ENCODE results near the gene ITGB7.
A peak's percentile ranks its signal among the peaks of the same experiment; 100 is the strongest.

Gene ITGB7

GRCh38 chr12:53235742-53236442, 28.8 kb upstream of the ITGB7 start:
- Histone ChIP-seq H3K36me3 (ENCODE audit: control insufficient read depth in 4 of 4, insufficient read depth in 4 of 4, low read length in 3 of 4) (no peaks in the 10 kb centered on the region), H3K9me3 (ENCODE audit: control extremely low read depth in 1 of 5, control insufficient read depth in 4 of 5, insufficient read depth in 2 of 5, low read depth in 1 of 5, low read length in 4 of 5) (no peaks in the 10 kb centered on the region), H3K4me1 (ENCODE audit: control extremely low read depth in 1 of 4, control insufficient read depth in 4 of 4, insufficient read depth in 4 of 4, low read length in 3 of 4) (peaks cover 2 to 39% (median 35%) of the 10 kb centered on the region in 4 experiments), H3K27me3 (replicated peaks in 2 of 5; ENCODE audit: control insufficient read depth in 4 of 5, insufficient read depth in 5 of 5, low read length in 4 of 5) (peaks cover 0 to 4% (median 0%) of the 10 kb centered on the region in 5 experiments), H3K4me3 (ENCODE audit: control insufficient read depth in 1 of 7, extremely low read depth in 1 of 7, insufficient read depth in 4 of 7, low read depth in 2 of 7, low read length in 6 of 7) (no peak overlapping the region), H3K27ac (ENCODE audit: insufficient read depth in 1 of 2, low read depth in 1 of 2, low read length in 2 of 2, poor library complexity in 1 of 2, severe bottlenecking in 2 of 2) (no peak overlapping the region)
- ChIA-PET POLR2A (no interaction called here), CTCF (interaction anchor here (1.1 to 21.7 kb wide), 7 partner anchors 15 to 37 kb away, joined by 3 to 212 read pairs (median 4); a partner anchor contains a TSS)
- DNase-seq: no peak
- WGBS (ENCODE audit: insufficient coverage): 90% methylated on average over 5 of the region's 9 CpGs

GRCh38 chr12:53235164-53235563, 28.1 kb upstream of the ITGB7 start:
- WGBS (ENCODE audit: insufficient coverage): 94% methylated on average over 2 of the region's 3 CpGs
- Histone ChIP-seq H3K36me3 (ENCODE audit: control insufficient read depth in 4 of 4, insufficient read depth in 4 of 4, low read length in 3 of 4) (no peaks in the 10 kb centered on the region), H3K27ac (ENCODE audit: insufficient read depth in 1 of 2, low read depth in 1 of 2, low read length in 2 of 2, poor library complexity in 1 of 2, severe bottlenecking in 2 of 2) (no peak overlapping the region), H3K27me3 (replicated peaks in 2 of 5; ENCODE audit: control insufficient read depth in 4 of 5, insufficient read depth in 5 of 5, low read length in 4 of 5) (peaks cover 0 to 4% (median 0%) of the 10 kb centered on the region in 5 experiments), H3K4me1 (ENCODE audit: control extremely low read depth in 1 of 4, control insufficient read depth in 4 of 4, insufficient read depth in 4 of 4, low read length in 3 of 4) (peaks cover 2 to 41% (median 35%) of the 10 kb centered on the region in 4 experiments), H3K9me3 (ENCODE audit: control extremely low read depth in 1 of 5, control insufficient read depth in 4 of 5, insufficient read depth in 2 of 5, low read depth in 1 of 5, low read length in 4 of 5) (no peaks in the 10 kb centered on the region), H3K4me3 (ENCODE audit: control insufficient read depth in 1 of 7, extremely low read depth in 1 of 7, insufficient read depth in 4 of 7, low read depth in 2 of 7, low read length in 6 of 7) (no peak overlapping the region)
- DNase-seq: no peak
- ChIA-PET CTCF (interaction anchor here (1.1 to 21.7 kb wide), 5 partner anchors 16 to 37 kb away, joined by 3 to 212 read pairs (median 5); a partner anchor contains a TSS), POLR2A (interaction anchor here (0.6 kb wide), 1 partner anchor 1743 kb away, joined by 3 read pairs; no protein-coding TSS in a partner anchor)

DNA sequence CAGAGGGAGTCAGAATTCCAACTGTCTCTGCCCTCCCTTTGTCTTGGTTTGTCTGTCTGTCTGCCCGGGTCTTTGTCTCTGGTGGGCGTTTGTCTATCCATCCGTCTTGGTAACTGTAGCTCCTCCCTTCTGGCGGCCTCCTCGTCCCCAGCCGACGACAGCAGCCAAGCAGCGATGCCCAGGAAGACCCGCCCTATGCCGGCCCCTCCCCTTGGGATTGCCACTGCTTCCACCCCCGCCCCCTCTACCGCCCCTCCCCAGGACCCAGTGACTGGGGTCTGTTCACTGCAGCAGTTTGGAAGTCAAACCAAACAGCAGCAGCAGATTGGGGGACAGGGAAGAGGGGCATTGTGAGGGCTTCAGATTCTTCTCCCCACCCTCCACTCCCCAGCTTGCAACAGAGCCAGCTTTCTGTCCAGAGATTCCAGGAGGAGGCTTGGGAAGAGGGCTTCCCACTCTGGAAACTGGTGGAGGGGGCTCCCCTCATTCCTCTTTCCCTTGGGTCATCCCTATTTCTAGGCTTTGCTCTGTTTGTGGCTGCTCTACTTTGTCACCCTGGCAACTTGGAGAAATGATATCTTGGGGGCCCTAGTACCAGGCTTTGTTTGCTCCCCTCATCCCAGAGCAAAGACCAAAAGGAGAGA, 27.3 kb upstream of the ITGB7 start:
- DNase-seq: no peak
- Histone ChIP-seq H3K9me3 (ENCODE audit: control extremely low read depth in 1 of 5, control insufficient read depth in 4 of 5, insufficient read depth in 2 of 5, low read depth in 1 of 5, low read length in 4 of 5) (no peaks in the 10 kb centered on the region), H3K4me1 (ENCODE audit: control extremely low read depth in 1 of 4, control insufficient read depth in 4 of 4, insufficient read depth in 4 of 4, low read length in 3 of 4) (peaks cover 2 to 41% (median 35%) of the 10 kb centered on the region in 4 experiments), H3K27me3 (replicated peaks in 2 of 5; ENCODE audit: control insufficient read depth in 4 of 5, insufficient read depth in 5 of 5, low read length in 4 of 5) (peaks cover 0 to 4% (median 0%) of the 10 kb centered on the region in 5 experiments), H3K27ac (ENCODE audit: insufficient read depth in 1 of 2, low read depth in 1 of 2, low read length in 2 of 2, poor library complexity in 1 of 2, severe bottlenecking in 2 of 2) (no peak overlapping the region), H3K36me3 (ENCODE audit: control insufficient read depth in 4 of 4, insufficient read depth in 4 of 4, low read length in 3 of 4) (no peaks in the 10 kb centered on the region), H3K4me3 (ENCODE audit: control insufficient read depth in 1 of 7, extremely low read depth in 1 of 7, insufficient read depth in 4 of 7, low read depth in 2 of 7, low read length in 6 of 7) (no peak overlapping the region)
- CTCF ChIA-PET: interaction anchor here (1.1 to 21.7 kb wide), 4 partner anchors 17 to 36 kb away, joined by 4 to 212 read pairs (median 6); a partner anchor contains a TSS
- WGBS (ENCODE audit: insufficient coverage): 4% methylated on average over 5 of the region's 12 CpGs
- POLR2A ChIA-PET: interaction anchor here (0.5 kb wide), 1 partner anchor 294 kb away, joined by 3 read pairs; no protein-coding TSS in a partner anchor

GRCh38 chr12:53233671-53234121, 26.6 kb upstream of the ITGB7 start:
- H3K9me3 ChIP-seq (ENCODE audit: control extremely low read depth in 1 of 5, control insufficient read depth in 4 of 5, insufficient read depth in 2 of 5, low read depth in 1 of 5, low read length in 4 of 5): no peaks in the 10 kb centered on the region
- ChIA-PET POLR2A (no interaction called here), CTCF (interaction anchor here (1.5 to 21.7 kb wide), 2 partner anchors 17 to 18 kb away, joined by 3 to 212 read pairs; no protein-coding TSS in a partner anchor)
- H3K4me3 ChIP-seq (ENCODE audit: control insufficient read depth in 1 of 7, extremely low read depth in 1 of 7, insufficient read depth in 4 of 7, low read depth in 2 of 7, low read length in 6 of 7): no peak overlapping the region
- H3K36me3 ChIP-seq (ENCODE audit: control insufficient read depth in 4 of 4, insufficient read depth in 4 of 4, low read length in 3 of 4): no peaks in the 10 kb centered on the region
- no peak overlapping the region for H3K27ac ChIP-seq (ENCODE audit: insufficient read depth in 1 of 2, low read depth in 1 of 2, low read length in 2 of 2, poor library complexity in 1 of 2, severe bottlenecking in 2 of 2)
- no peak for DNase-seq
- H3K27me3 ChIP-seq (replicated peaks in 2 of 5; ENCODE audit: control insufficient read depth in 4 of 5, insufficient read depth in 5 of 5, low read length in 4 of 5): peaks cover 0 to 4% (median 0%) of the 10 kb centered on the region in 5 experiments
- 100% methylated on average over 1 of the region's 7 CpGs for WGBS (ENCODE audit: insufficient coverage)
- peaks cover 2 to 41% (median 35%) of the 10 kb centered on the region in 4 experiments for H3K4me1 ChIP-seq (ENCODE audit: control extremely low read depth in 1 of 4, control insufficient read depth in 4 of 4, insufficient read depth in 4 of 4, low read length in 3 of 4)

DNA sequence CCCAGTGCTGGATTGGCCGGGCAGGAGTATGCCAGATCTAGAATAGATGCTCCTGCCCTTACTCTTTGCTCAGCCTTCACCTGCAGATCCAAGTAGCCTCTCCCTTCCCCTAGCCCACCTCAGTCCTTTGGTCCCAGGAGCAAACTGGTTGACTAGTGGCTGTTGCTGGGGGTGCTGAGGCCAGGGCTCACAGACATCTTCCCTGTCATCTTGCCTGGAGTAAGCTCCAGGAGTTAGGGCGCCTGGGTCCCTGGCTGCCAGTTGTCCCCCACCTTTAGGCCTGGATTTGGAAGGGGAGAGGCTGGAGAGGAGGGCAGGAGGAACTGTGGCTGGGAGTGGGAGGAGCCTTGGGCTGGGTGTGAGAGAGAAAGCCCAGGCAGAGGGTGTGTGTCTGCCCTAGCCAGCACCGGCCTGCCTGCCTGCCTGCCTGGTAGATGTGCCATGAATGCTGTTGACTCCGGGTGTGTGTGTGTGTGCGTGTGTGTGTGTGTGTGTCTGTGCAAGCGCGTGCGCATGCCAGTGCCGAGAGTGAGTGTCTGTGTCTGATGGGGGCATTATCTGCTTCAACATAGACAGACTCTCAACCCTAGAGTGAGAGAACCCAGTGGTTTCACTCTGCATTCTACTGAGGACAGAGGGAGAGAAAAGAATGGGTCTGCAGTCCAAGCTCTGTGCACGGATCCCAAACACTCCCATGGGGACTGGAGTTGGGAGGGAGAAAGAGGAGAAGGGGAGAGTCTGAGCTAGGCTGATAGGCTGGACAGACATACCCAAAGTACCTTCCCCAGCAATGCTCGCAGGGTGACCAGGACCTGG, 25.8 kb upstream of the ITGB7 start:
- H3K9me3 ChIP-seq (ENCODE audit: control extremely low read depth in 1 of 5, control insufficient read depth in 4 of 5, insufficient read depth in 2 of 5, low read depth in 1 of 5, low read length in 4 of 5): no peaks in the 10 kb centered on the region
- peak in 1 of 3 donors; percentile 44 for DNase-seq

DNA sequence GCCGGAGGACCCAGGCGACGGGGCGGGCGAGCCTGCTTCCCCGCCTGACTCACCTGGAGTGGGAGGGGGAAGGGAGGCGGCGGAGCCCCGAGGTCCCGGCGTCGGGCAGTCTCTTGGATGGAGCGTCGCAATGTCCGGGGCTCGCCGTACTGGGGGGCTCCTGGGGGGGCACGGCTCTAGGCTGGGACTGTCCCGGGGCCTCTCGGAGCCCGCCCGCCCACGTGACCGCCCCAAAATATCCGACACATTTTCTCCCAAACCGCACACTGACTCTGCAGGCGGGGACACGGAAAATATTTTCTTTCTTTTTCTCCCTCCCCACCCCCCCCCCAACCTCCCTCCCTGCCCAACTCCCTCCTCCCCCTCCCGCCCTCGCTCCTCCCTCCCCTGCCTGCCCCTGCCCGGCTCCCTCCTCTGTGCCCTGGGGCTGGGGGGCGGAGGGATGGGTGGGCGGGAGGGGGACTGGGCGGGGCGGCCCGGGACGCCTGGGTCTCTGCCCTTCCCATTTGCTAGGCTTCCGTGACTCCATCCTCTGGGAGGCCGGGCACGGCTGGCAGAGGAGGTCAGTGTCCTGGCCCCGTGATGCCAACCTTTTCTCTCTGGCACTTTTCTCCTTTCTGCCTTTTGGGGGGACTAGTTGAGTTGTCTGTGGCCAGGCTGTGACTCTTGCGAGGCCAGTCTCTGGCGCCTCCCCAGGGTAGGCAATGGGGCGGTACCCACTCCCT, 25.0 kb upstream of the ITGB7 start, which contains the start of gene RARG:
TSS of gene RARG (minus strand) at position 289 of the 725 bp plus-strand sequence. CDS start 4,664 bp downstream, outside the sequence.
- peaks cover 2 to 41% (median 35%) of the 10 kb centered on the region in 4 experiments for H3K4me1 ChIP-seq (ENCODE audit: control extremely low read depth in 1 of 4, control insufficient read depth in 4 of 4, insufficient read depth in 4 of 4, low read length in 3 of 4)
- WGBS (ENCODE audit: insufficient coverage): 0% methylated on average over 21 of the region's 44 CpGs
- POLR2A ChIA-PET: no interaction called here
- no peaks in the 10 kb centered on the region for H3K36me3 ChIP-seq (ENCODE audit: control insufficient read depth in 4 of 4, insufficient read depth in 4 of 4, low read length in 3 of 4)
- no peak within 1 kb of the TSS for H3K27ac ChIP-seq (ENCODE audit: insufficient read depth in 1 of 2, low read depth in 1 of 2, low read length in 2 of 2, poor library complexity in 1 of 2, severe bottlenecking in 2 of 2)
- H3K27me3 ChIP-seq (replicated peaks in 2 of 5; ENCODE audit: control insufficient read depth in 4 of 5, insufficient read depth in 5 of 5, low read length in 4 of 5): peaks cover 0 to 4% (median 0%) of the 10 kb centered on the region in 5 experiments
- peak within 1 kb of the TSS; percentile 20 to 79 (median 58) for H3K4me3 ChIP-seq (ENCODE audit: control insufficient read depth in 1 of 7, extremely low read depth in 1 of 7, insufficient read depth in 4 of 7, low read depth in 2 of 7, low read length in 6 of 7)
- peak in 2 of 3 donors; percentile 56 to 65 for DNase-seq
- CTCF ChIA-PET: interaction anchor here (21.7 kb wide), 1 partner anchor 16 kb away, joined by 212 read pairs; no protein-coding TSS in a partner anchor
- no peaks in the 10 kb centered on the region for H3K9me3 ChIP-seq (ENCODE audit: control extremely low read depth in 1 of 5, control insufficient read depth in 4 of 5, insufficient read depth in 2 of 5, low read depth in 1 of 5, low read length in 4 of 5)

More for the DNA sequence above, 25.8 kb upstream of the ITGB7 start:
- no peaks in the 10 kb centered on the region for H3K36me3 ChIP-seq (ENCODE audit: control insufficient read depth in 4 of 4, insufficient read depth in 4 of 4, low read length in 3 of 4)
- peaks cover 2 to 41% (median 35%) of the 10 kb centered on the region in 4 experiments for H3K4me1 ChIP-seq (ENCODE audit: control extremely low read depth in 1 of 4, control insufficient read depth in 4 of 4, insufficient read depth in 4 of 4, low read length in 3 of 4)
- CTCF ChIA-PET: interaction anchor here (0.6 to 21.7 kb wide), 3 partner anchors 17 to 177 kb away, joined by 3 to 212 read pairs (median 3); no protein-coding TSS in a partner anchor
- H3K27ac ChIP-seq (ENCODE audit: insufficient read depth in 1 of 2, low read depth in 1 of 2, low read length in 2 of 2, poor library complexity in 1 of 2, severe bottlenecking in 2 of 2): no peak overlapping the region
- peak overlapping the region in 6 of 7 experiments; percentile 33 to 79 (median 60) for H3K4me3 ChIP-seq (ENCODE audit: control insufficient read depth in 1 of 7, extremely low read depth in 1 of 7, insufficient read depth in 4 of 7, low read depth in 2 of 7, low read length in 6 of 7)
- peaks cover 0 to 4% (median 0%) of the 10 kb centered on the region in 5 experiments for H3K27me3 ChIP-seq (replicated peaks in 2 of 5; ENCODE audit: control insufficient read depth in 4 of 5, insufficient read depth in 5 of 5, low read length in 4 of 5)
- 46% methylated on average over 4 of the region's 11 CpGs for WGBS (ENCODE audit: insufficient coverage)
- POLR2A ChIA-PET: no interaction called here

Data from common myeloid progenitor, CD34-positive (primary cell).